Measurements from ENCODE around the gene USP32. TPM values are rescaled to one million over a fixed set of nuclear protein-coding genes. Genes with fewer than 3 reads are reported as not detected.

The USP32 gene
- total RNA-seq, 4 donors from 2014 or later = 14.7 to 86.0 (median 54.8) TPM

DNA sequence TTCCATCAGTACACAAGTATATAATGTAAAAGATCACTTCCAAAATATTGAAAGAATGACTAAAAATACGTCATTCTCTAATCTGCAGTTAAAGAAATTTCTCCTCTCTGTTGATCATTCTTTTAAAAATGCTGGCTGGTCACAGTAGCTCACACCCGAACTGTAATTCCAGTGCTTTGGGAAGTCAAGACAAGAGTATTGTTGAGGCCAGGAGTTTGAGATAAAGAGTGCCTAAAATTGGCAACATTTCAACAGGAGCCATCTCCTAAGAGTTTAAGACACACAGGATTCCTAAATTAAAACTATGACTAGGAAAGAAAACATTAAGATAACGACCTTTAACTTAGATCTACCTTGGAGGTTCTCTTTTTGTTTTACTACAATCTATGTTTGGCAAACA is 4.5 kb upstream of the USP32 start:
- Histone ChIP-seq H3K4me3 (no peak overlapping the region), H3K9me3 (no peaks in the 10 kb centered on the region), H3K4me1 (peaks cover 0 to 6% (median 2%) of the 10 kb centered on the region in 4 donors), H3K27me3 (no peaks in the 10 kb centered on the region), H3K36me3 (no peaks in the 10 kb centered on the region), H3K27ac (no peak overlapping the region)
- in situ Hi-C loops (cut with MboI; ENCODE audit: low pct_ligation_motif_present in 1 of 4, low pct_unique_long_range_greater_than_20kb in 1 of 4, low sequenced_read_pairs in 3 of 4) = no loop called here
- DNase-seq = no peak
- TF ChIP-seq, protein P1, sequence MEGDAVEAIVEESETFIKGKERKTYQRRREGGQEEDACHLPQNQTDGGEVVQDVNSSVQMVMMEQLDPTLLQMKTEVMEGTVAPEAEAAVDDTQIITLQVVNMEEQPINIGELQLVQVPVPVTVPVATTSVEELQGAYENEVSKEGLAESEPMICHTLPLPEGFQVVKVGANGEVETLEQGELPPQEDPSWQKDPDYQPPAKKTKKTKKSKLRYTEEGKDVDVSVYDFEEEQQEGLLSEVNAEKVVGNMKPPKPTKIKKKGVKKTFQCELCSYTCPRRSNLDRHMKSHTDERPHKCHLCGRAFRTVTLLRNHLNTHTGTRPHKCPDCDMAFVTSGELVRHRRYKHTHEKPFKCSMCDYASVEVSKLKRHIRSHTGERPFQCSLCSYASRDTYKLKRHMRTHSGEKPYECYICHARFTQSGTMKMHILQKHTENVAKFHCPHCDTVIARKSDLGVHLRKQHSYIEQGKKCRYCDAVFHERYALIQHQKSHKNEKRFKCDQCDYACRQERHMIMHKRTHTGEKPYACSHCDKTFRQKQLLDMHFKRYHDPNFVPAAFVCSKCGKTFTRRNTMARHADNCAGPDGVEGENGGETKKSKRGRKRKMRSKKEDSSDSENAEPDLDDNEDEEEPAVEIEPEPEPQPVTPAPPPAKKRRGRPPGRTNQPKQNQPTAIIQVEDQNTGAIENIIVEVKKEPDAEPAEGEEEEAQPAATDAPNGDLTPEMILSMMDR (IDR thresholded peaks at IDR 0.05) = no peak
- TF ChIP-seq POLR2A (IDR thresholded peaks at IDR 0.05) (no peak), POLR2AphosphoS5 (IDR thresholded peaks at IDR 0.05) (no peak), EP300 (IDR thresholded peaks at IDR 0.05; ENCODE audit: low read depth) (no peak)
- intact Hi-C loops (cut with DNase I; ENCODE audit: low total_unique reads) = no loop called here
- WGBS, 2 donors (ENCODE audit: low coverage in 1 of 2) = 69 to 72% methylated on average over 3 of the region's 3 CpGs

DNA sequence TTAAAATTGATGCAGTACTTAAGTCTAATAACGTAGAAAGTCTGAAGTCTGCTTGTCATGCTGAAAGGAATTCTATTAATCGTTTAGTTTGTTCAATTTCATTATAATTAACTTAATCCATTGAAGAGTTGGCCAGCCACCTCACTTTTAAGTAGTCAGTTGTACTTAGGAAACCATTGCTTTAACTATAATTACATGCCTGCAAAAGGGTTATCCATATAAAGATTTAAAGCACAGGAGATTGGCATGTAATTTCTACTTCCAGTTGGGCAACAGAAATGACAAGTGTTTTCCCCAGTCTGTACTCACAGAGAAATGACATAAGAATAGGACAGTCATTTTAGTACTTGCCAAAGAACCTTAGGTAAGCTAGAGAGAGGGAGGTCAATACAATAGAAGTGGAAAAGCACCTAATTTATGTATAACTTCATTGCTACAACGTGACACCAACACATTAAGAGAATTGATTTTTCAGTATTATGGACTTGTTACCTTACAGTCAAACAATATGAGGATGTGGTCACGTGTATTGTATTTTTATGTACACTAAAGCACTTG is 3.7 kb upstream of the USP32 start:
- in situ Hi-C loops (cut with MboI; ENCODE audit: low pct_ligation_motif_present in 1 of 4, low pct_unique_long_range_greater_than_20kb in 1 of 4, low sequenced_read_pairs in 3 of 4) = no loop called here
- intact Hi-C loops (cut with DNase I; ENCODE audit: low total_unique reads) = no loop called here
- DNase-seq = no peak
- H3K27me3 ChIP-seq = no peaks in the 10 kb centered on the region
- no peak for TF ChIP-seq EP300 (IDR thresholded peaks at IDR 0.05; ENCODE audit: low read depth)
- H3K36me3 ChIP-seq = no peaks in the 10 kb centered on the region
- H3K4me1 ChIP-seq = peaks cover under 1 to 11% (median 6%) of the 10 kb centered on the region in 4 donors
- 77 to 89% methylated on average over 4 of the region's 4 CpGs for WGBS, 2 donors (ENCODE audit: low coverage in 1 of 2)
- H3K9me3 ChIP-seq = no peaks in the 10 kb centered on the region
- no peak overlapping the region for H3K4me3 ChIP-seq
- H3K27ac ChIP-seq = no peak overlapping the region

DNA sequence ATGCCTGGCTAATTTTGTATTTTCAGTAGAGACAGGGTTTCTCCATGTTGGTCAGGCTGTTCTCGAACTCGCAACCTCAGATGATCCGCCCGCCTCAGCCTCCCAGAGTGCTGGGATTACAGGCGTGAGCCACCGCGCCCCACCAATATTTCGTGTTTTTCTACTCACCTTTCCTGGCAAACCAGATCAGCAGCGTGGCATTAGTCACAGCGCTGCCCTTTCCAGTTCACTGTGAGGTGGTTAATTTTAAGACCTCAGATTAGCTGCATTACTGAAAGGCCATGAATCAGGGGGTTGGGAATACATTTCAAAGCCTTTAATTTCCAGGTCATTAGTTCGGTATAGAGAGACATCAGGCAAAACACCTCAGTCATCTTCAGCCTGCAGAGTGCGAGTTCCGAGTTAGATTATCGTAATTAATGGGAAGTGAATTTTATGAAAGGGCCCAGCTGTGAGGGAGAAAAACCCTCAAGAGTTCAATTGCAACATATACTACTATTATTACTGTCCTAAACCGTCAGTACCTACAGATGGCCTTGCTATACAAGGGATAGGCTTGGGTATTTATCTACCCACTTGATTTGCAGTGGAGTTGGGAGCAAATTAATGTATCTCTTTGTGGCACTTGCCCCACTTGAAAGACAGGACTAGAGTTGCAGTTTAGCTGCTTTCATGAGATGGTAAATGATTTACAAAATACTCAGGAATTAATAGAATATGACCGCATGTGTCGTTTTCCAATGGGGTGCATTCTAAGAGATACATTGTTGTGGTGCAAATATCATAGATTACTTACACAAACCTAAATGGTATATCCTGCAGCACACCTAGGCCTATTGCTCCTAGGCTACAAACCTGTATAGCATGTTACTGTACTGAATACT is 2.1 kb upstream of the USP32 start:
- H3K27ac ChIP-seq = peak overlapping the region in 1 of 4 donors; percentile 94
- H3K4me1 ChIP-seq = peaks cover 10 to 25% (median 14%) of the 10 kb centered on the region in 4 donors
- in situ Hi-C loops (cut with MboI; ENCODE audit: low pct_ligation_motif_present in 1 of 4, low pct_unique_long_range_greater_than_20kb in 1 of 4, low sequenced_read_pairs in 3 of 4) = no loop called here
- WGBS, 2 donors (ENCODE audit: low coverage in 1 of 2) = 89 to 91% methylated on average over 17 of the region's 17 CpGs
- H3K4me3 ChIP-seq = no peak overlapping the region
- no peaks in the 10 kb centered on the region for H3K9me3 ChIP-seq
- TF ChIP-seq EP300 (IDR thresholded peaks at IDR 0.05; ENCODE audit: low read depth) = no peak
- no peak for TF ChIP-seq POLR2A (IDR thresholded peaks at IDR 0.05)
- TF ChIP-seq, protein P1 (IDR thresholded peaks at IDR 0.05) = no peak
- no peak for TF ChIP-seq POLR2AphosphoS5 (IDR thresholded peaks at IDR 0.05)
- DNase-seq = no peak
- intact Hi-C loops (cut with DNase I; ENCODE audit: low total_unique reads) = no loop called here
- H3K27me3 ChIP-seq = no peaks in the 10 kb centered on the region
- H3K36me3 ChIP-seq = no peaks in the 10 kb centered on the region

DNA sequence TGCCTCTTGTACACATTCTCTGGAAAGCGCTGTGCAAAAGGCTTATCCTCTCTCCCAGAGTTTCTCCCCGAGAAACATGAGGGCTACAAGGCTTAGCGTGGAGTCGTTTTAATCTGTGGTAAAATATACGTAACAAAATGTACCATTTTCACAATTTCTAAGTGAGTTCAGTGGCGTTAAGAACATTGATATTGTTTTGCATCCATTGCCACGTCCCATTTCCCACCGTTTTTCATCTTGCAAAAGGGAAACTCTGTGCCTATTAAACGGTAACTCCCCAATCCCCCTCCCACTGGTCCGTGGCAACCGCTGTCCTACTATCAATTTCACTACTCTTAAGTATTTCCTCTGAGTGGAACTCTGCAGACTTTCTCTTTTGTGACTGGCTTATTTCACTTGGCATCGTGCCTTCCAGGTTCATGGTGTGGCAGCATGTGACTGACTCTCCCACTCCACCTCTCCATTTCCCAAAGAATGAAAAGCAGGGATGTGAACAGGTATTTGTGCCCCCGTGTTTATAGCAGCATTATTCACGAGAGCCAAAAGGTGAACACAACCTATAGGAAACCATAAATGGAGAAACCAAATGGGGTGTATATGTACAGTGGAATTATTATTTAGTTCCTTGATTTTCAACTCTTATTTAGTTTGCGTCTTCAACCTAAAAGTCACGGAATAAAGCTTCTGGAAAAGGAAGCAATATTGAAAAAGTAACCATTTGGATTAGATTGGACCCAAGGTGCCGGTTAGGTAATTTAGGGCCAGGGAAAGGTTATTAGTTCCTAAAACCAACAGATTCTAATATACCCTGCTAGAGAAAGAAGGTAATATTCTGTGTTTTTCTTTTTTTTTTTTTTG is 1.1 kb upstream of the USP32 start:
- H3K27me3 ChIP-seq = no peaks in the 10 kb centered on the region
- peaks cover 10 to 30% (median 16%) of the 10 kb centered on the region in 4 donors for H3K4me1 ChIP-seq
- WGBS, 2 donors (ENCODE audit: low coverage in 1 of 2) = 17 to 18% methylated on average over 17 of the region's 17 CpGs
- TF ChIP-seq POLR2AphosphoS5 (IDR thresholded peaks at IDR 0.05) = peak in 2 of 3 donors; percentile 18 to 22
- TF ChIP-seq EP300 (IDR thresholded peaks at IDR 0.05; ENCODE audit: low read depth) = no peak
- intact Hi-C loops (cut with DNase I; ENCODE audit: low total_unique reads) = no loop called here
- no peaks in the 10 kb centered on the region for H3K9me3 ChIP-seq
- peak; percentile 59 for DNase-seq
- H3K36me3 ChIP-seq = no peaks in the 10 kb centered on the region
- in situ Hi-C loops (cut with MboI; ENCODE audit: low pct_ligation_motif_present in 1 of 4, low pct_unique_long_range_greater_than_20kb in 1 of 4, low sequenced_read_pairs in 3 of 4) = no loop called here
- H3K4me3 ChIP-seq = peak overlapping the region; percentile 57 to 97 (median 84)
- peak overlapping the region; percentile 93 to 97 (median 94) for H3K27ac ChIP-seq
